Breast epithelium (tissue), 4 donors: ENCODE results near the gene KPNA3. TPM values are rescaled to one million over a fixed set of nuclear protein-coding genes. Genes with fewer than 3 reads are reported as not detected.

Experiments
- DNase-seq, 2 donors: peaks; one replicate each; pipeline ENCODE4 v3.0.0-alpha.2; 2019; ENCODE audit warnings: low spot score in 2 of 2
- H3K27ac ChIP-seq, 2 donors: fragments of 200-600 bp; sonication (generic) in 1 of 2; one replicate each; pipeline ENCODE4 v1.5.1; 2016 to 2019; ENCODE audit warnings: mild to moderate bottlenecking in 1 of 2
- H3K27me3 ChIP-seq, 2 donors: fragments of 200-600 bp; sonication (generic) in 1 of 2; one replicate each; pipeline versions ENCODE4 v1.5.1 to v1.6.0; 2017 to 2019; ENCODE audit warnings: control low read depth in 1 of 2, mild to moderate bottlenecking in 1 of 2
- H3K36me3 ChIP-seq: fragments of 200-600 bp; one replicate; pipeline ENCODE4 v1.5.1; 2019
- H3K4me1 ChIP-seq, 2 donors: fragments of 200-600 bp; sonication (generic); one replicate each; pipeline ENCODE4 v1.5.1; 2016 to 2019; ENCODE audit warnings: control low read depth in 1 of 2
- H3K4me3 ChIP-seq, 3 donors: fragments of 200-600 bp; sonication (generic); 1 replicate in 2 of 3; 2 replicates in 1 of 3; pipeline ENCODE4 v1.5.1; 2016 to 2019; ENCODE audit warnings: mild to moderate bottlenecking in 3 of 3, moderate library complexity in 2 of 3
- H3K9me3 ChIP-seq, 2 donors: fragments of 200-600 bp; sonication (generic) in 1 of 2; one replicate each; pipeline ENCODE4 v1.5.1; 2016 to 2019; ENCODE audit warnings: control low read depth in 1 of 2
- POLR2A ChIP-seq: fragments of 450-650 bp; IDR thresholded peaks from one replicate; pipeline ENCODE4 v1.6.1; 2016; ENCODE audit warnings: antibody characterized with exemption, mild to moderate bottlenecking, moderate library complexity
- POLR2AphosphoS5 ChIP-seq, 3 donors: sonication (generic); formaldehyde crosslinking; IDR thresholded peaks; one replicate each; pipeline ENCODE4 v1.6.1; 2017; ENCODE audit warnings: antibody characterized with exemption in 3 of 3
- intact Hi-C: fragments of 100-400 bp; cut with DNase I; formaldehyde crosslinking; loops from one replicate; pipeline ENCODE4 v1.15.1; 2023; ENCODE audit warnings: low total_unique reads
- total RNA-seq, 3 donors: library from RNA; depleted of rRNA; stranded (reverse); fragments of >200 nt; gene quantifications; one replicate each; pipeline ENCODE4 v1.1.0, GENCODE V29; 2016
- TF ChIP-seq, protein P1 (sequence below), 3 donors: fragments of 450-650 bp; IDR thresholded peaks; one replicate each; pipeline ENCODE4 v1.5.1; 2016 to 2017; ENCODE audit warnings: antibody characterized with exemption in 3 of 3, mild to moderate bottlenecking in 3 of 3, moderate library complexity in 3 of 3

The KPNA3 gene
- total RNA-seq, 3 donors from 2014 or later = 25.6 to 35.5 (median 25.8) TPM

DNA sequence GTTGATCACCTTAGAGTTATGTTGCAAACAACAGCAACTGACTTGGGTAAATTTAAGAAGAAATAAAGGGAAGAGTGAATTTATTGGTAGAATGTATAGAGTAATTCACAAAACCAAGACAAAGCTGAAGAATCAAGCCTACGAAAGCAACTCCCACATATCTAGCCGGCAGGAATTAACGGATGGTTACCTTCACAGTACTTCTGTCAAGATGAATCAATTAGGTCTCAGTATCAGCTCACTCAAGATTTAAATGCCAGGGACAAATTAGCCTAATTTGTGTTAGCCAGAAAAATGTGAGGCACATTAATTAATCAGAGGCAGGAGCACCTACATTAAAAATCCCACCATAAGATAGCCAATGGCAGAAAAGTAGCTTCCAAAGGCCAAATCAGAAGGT lies 10.7 kb downstream of the KPNA3 start:
- no peak for DNase-seq

DNA sequence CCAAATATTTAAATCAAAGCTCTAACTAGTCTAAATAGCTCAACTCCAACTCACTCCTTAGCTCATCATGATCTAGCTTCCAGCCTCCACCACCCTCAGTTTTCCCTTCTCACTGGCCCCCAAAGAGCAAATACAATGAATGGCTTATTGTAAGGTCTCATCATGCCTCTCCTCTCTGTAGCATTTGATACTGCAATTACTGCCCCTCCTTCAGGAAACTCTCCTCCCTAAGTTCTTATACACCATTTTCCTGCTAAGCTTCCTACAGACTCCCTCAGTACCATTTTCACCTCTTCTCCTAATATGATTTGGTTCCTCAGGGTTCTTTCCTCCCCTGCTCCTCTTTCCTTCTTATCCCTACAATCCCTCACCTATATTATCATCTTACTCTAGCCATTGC lies 12.8 kb downstream of the KPNA3 start:
- TF ChIP-seq, protein P1, sequence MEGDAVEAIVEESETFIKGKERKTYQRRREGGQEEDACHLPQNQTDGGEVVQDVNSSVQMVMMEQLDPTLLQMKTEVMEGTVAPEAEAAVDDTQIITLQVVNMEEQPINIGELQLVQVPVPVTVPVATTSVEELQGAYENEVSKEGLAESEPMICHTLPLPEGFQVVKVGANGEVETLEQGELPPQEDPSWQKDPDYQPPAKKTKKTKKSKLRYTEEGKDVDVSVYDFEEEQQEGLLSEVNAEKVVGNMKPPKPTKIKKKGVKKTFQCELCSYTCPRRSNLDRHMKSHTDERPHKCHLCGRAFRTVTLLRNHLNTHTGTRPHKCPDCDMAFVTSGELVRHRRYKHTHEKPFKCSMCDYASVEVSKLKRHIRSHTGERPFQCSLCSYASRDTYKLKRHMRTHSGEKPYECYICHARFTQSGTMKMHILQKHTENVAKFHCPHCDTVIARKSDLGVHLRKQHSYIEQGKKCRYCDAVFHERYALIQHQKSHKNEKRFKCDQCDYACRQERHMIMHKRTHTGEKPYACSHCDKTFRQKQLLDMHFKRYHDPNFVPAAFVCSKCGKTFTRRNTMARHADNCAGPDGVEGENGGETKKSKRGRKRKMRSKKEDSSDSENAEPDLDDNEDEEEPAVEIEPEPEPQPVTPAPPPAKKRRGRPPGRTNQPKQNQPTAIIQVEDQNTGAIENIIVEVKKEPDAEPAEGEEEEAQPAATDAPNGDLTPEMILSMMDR (IDR thresholded peaks at IDR 0.05) = no peak
- no peak overlapping the region for H3K27ac ChIP-seq
- H3K36me3 ChIP-seq = no peaks in the 10 kb centered on the region
- intact Hi-C loops = no loop called here
- H3K4me3 ChIP-seq = no peak overlapping the region
- DNase-seq = no peak
- no peaks in the 10 kb centered on the region for H3K27me3 ChIP-seq
- H3K4me1 ChIP-seq = no peaks in the 10 kb centered on the region
- no peaks in the 10 kb centered on the region for H3K9me3 ChIP-seq

More for the DNA sequence above, 10.7 kb downstream of the KPNA3 start:
- no peak for TF ChIP-seq POLR2A
- TF ChIP-seq, protein P1 (IDR thresholded peaks at IDR 0.05) = no peak
- no peak for TF ChIP-seq POLR2AphosphoS5 (IDR thresholded peaks at IDR 0.05)
- Histone ChIP-seq H3K36me3 (no peaks in the 10 kb centered on the region), H3K27me3 (no peaks in the 10 kb centered on the region), H3K9me3 (no peaks in the 10 kb centered on the region), H3K27ac (no peak overlapping the region), H3K4me3 (no peak overlapping the region), H3K4me1 (no peaks in the 10 kb centered on the region)
- intact Hi-C loops = no loop called here

DNA sequence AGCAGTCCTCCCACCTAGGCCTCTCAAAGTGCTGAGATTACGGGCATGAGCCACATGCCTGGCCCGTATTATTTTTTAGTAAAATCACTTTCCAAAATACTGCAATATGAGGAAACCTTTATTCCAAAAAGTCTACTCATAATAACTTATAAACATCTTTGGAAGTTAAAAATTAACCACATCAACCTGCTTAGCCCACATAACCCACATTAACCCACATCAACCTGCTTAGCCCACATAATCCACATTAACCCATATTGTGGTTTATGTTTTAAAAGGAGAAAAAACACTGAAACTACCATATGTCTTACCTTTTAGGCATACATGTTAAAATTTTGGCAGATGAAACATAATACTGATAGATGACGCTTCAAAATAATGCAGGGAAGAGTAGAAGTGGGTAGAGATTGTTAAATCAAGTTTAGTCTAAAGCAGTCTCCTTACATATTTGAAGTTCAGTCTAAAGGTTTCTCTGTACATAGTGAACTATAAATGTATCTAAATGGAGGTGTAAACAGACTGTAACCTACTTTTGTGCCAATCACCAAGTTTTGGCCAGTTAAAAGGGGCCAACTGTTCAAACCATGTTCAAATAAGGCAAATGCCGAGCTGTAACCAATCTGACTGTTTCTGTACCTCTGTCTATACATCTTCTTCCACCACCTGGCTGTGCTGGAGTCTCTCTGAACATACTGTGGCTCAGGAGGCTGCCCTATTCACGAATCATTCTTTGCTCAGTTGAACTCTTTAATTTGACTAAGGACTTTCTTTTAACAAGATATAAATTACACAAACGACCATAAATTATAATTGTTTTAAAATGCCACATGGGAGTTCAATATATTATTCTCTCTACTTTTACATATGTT lies 14.5 kb downstream of the KPNA3 start:
- H3K36me3 ChIP-seq = no peaks in the 10 kb centered on the region
- no peak overlapping the region for H3K27ac ChIP-seq
- intact Hi-C loops = no loop called here
- DNase-seq = no peak
- no peak overlapping the region for H3K4me3 ChIP-seq
- TF ChIP-seq POLR2AphosphoS5 (IDR thresholded peaks at IDR 0.05) = no peak
- no peak for TF ChIP-seq POLR2A
- TF ChIP-seq, protein P1 (IDR thresholded peaks at IDR 0.05) = no peak
- H3K4me1 ChIP-seq = no peaks in the 10 kb centered on the region
- H3K27me3 ChIP-seq = no peaks in the 10 kb centered on the region
- no peaks in the 10 kb centered on the region for H3K9me3 ChIP-seq

DNA sequence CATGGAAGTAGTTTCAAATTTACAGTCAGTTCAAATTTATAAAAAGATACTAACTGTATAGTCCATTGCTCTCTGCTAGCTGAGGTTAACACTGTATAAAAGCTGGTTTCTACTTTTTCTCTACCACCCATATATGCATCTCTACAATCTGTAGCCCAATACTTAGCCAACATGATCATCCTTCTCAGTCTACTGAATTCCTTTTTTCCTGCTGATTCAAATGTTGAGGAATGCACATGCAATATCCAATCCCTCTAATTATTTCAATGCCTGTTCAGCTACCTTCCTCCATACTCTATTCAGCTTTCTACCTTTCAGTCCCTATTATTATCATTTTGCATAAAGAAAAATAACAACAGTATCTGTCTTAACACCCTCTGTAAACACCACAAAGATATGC lies 15.6 kb downstream of the KPNA3 start:
- H3K4me1 ChIP-seq = no peaks in the 10 kb centered on the region
- no peak overlapping the region for H3K27ac ChIP-seq
- H3K36me3 ChIP-seq = no peaks in the 10 kb centered on the region
- H3K9me3 ChIP-seq = no peaks in the 10 kb centered on the region
- H3K27me3 ChIP-seq = no peaks in the 10 kb centered on the region
- TF ChIP-seq POLR2A = no peak
- TF ChIP-seq, protein P1 (IDR thresholded peaks at IDR 0.05) = no peak
- no peak for TF ChIP-seq POLR2AphosphoS5 (IDR thresholded peaks at IDR 0.05)
- H3K4me3 ChIP-seq = no peak overlapping the region
- intact Hi-C loops = no loop called here
- DNase-seq = no peak

DNA sequence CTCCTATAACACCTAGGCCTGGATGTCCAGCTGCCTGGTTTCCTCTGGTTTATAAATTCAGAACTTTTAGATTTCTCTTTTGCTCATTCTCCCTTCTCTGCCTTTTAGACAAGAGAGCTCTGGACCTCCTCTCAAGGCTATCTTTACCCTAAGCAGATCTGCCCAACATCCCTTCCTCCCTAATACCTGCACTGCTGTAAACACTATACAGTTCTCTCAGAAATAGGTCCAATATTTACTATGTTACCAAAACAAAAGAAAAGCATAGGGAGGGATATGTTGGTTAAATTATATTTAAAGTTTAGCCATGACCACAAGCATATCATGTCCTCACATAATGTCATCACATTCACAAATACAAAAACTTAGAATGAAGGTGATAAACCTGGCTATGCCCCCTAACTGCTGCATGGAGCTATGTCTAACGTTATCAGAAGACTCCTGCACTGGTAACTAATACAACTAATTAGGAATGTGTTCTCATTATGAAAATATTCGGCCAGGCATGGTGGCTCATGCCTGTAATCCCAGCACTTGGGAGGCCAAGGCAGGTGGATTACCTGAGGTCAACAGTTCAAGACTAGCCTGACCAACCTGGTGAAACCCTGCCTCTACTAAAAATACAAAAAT lies 18.0 kb downstream of the KPNA3 start:
- intact Hi-C loops = no loop called here
- no peak overlapping the region for H3K4me3 ChIP-seq

More for the DNA sequence above, 18.0 kb downstream of the KPNA3 start:
- no peaks in the 10 kb centered on the region for H3K36me3 ChIP-seq
- H3K27me3 ChIP-seq = no peaks in the 10 kb centered on the region
- no peak for DNase-seq
- H3K9me3 ChIP-seq = no peaks in the 10 kb centered on the region
- TF ChIP-seq POLR2A (no peak), POLR2AphosphoS5 (IDR thresholded peaks at IDR 0.05) (no peak)
- TF ChIP-seq, protein P1 (IDR thresholded peaks at IDR 0.05) = no peak
- H3K4me1 ChIP-seq = no peaks in the 10 kb centered on the region
- no peak overlapping the region for H3K27ac ChIP-seq
